ENCODE results near the gene ABCA12.

GRCh38 chr2:215022910-215023309, 115.5 kb downstream of the ABCA12 start:
- TF ChIP-seq EZH2 (IDR thresholded peaks at IDR 0.05; ENCODE audit: borderline replicate concordance, low read depth, low read length, severe bottlenecking) (no peak), CTCF (IDR thresholded peaks at IDR 0.05; ENCODE audit: extremely low read depth in 1 of 2, insufficient read depth in 1 of 2, low read depth in 1 of 2, low read length in 2 of 2) (no peak), POLR2A (IDR thresholded peaks at IDR 0.05; ENCODE audit: low read depth, low read length) (no peak), MAX (IDR thresholded peaks at IDR 0.05; ENCODE audit: insufficient read depth, insufficient read length) (no peak)

Measured in endothelial cell of umbilical vein (primary cell).